NCI-H1048 (cell line): ENCODE data around the gene ITPR3.

Source experiments
- DNase-seq: peaks from one replicate; lab custom pipeline; 2025; lab: John Stamatoyannopoulos, UW

ITPR3 gene

DNA sequence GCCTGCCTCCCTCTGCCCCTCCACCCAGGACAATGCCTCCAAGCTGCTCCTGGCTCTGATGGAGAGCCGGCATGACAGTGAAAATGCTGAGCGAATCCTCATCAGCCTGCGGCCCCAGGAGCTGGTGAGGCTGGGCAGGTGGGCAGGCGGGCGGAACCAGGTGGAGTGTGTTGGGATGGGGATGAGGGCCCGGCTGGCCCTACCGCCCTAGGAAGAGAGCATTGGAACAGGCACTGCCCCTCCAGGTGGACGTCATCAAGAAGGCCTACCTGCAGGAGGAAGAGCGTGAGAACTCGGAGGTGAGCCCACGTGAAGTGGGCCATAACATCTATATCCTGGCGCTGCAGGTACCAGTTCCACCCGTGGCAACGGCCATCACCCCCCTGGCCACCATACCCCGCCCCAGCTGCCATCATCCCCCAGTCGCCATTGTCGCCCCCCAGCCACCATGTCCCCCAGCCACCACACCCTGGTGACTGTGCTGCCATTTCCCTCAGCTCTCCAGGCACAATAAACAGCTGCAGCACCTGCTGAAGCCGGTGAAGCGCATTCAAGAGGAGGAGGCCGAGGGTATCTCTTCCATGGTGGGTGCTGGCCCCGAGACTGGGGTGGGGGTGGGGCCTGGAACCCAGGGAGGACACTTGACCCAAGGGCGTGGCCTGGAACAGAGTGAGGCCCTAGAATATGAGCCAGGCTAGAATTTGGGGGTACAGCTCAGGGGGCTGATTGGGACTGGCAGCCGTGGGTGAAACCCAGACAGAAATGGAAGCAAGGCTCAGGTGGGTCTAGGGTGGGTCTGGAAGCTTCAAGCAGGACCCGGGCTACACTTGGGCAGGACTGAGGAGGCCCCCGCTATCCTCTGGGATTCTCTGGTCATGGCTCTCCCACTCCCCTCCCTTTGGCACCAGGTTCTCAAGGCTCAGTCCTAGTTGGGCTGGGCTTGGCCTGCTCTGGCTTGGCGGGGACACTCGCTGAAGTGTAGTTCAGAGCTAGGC, 66.2 kb downstream of the ITPR3 start:
- DNase-seq = no peak

DNA sequence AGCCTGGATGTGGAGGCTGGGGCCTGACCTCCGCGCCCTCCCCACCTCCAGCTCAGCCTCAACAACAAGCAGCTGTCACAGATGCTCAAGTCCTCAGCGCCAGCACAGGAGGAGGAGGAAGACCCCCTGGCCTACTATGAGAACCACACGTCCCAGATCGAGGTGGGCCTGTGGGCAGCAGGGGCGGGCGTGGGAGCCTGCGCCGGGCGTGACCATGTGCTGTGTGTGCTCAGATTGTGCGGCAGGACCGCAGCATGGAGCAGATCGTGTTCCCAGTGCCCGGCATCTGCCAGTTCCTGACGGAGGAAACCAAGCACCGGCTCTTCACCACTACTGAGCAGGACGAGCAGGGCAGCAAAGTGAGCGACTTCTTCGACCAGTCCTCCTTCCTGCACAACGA, 66.9 kb downstream of the ITPR3 start:
- DNase-seq = no peak

DNA sequence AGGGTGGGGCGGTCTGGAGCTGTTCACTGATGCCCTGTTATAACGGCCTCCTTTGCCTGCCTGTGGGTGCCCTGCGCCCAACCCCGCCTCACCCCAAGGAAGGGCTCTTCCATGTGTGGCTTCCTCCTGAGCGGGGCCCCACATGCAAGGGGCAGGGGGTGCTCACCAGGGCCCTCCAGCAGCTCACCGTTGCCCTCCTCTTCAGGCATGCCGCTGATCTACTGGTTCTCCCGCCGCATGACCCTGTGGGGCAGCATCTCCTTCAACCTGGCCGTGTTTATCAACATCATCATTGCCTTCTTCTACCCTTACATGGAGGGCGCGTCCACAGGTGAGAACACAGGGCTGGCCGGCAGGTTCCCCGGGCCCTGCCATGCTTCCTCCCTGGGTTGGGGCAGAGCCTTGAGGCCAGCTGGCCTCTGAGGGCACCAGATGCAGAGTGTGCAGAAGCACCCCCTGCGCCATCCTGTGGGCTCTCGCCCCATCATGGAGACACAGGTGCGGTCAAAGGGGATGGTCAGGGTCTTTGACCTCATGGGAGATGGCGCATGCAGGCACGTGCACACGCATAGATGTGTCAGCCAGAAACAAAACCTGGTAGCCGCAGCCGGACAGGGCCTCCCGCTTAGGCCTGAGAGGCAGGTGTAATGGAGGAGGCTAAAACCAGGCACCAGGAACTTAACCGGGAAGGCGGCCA, 67.5 kb downstream of the ITPR3 start:
- DNase-seq = no peak

DNA sequence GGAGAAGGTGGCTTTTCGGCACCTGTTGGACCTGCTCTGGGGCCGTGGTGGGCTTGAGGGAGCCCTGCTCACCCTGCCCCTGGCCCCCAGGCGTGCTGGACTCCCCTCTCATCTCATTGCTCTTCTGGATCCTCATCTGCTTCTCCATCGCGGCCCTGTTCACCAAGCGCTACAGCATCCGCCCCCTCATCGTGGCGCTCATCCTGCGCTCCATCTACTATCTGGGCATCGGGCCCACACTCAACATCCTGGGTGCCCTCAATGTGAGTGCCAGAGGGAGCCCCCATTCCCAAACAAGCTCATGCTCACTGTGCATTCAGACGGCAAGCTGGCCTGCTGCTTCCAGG, 68.0 kb downstream of the ITPR3 start:
- DNase-seq = no peak

DNA sequence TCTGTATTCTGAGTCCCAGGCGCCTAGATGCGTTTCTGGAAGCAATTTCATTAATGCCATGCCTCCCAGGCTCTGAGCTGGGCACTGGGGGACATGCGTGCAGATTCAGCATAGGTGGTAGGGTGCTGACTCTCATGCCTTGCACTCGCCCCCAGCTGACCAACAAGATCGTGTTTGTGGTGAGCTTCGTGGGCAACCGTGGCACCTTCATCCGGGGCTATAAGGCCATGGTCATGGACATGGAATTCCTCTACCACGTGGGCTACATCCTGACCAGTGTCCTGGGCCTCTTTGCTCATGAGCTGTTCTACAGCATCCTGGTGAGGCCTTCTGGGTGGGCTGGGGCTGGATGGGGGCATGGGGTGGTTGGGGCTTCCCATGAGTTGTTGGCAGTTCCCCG, 68.8 kb downstream of the ITPR3 start:
- no peak for DNase-seq

DNA sequence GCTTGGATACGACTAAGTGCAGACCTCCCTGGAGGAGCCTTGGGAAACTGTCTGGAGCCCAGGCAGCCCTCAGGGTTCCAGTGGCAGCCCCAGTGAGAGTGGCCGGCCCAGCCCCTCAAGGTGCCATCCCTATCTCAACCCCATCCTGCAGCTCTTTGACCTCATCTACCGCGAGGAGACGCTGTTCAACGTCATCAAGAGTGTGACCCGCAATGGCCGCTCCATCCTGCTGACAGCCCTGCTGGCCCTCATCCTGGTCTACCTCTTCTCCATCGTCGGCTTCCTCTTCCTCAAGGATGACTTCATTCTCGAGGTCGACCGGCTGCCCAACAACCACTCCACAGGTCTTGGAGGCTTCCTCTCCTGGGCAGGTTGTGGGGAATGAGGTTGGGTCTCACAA, 69.6 kb downstream of the ITPR3 start:
- no peak for DNase-seq

DNA sequence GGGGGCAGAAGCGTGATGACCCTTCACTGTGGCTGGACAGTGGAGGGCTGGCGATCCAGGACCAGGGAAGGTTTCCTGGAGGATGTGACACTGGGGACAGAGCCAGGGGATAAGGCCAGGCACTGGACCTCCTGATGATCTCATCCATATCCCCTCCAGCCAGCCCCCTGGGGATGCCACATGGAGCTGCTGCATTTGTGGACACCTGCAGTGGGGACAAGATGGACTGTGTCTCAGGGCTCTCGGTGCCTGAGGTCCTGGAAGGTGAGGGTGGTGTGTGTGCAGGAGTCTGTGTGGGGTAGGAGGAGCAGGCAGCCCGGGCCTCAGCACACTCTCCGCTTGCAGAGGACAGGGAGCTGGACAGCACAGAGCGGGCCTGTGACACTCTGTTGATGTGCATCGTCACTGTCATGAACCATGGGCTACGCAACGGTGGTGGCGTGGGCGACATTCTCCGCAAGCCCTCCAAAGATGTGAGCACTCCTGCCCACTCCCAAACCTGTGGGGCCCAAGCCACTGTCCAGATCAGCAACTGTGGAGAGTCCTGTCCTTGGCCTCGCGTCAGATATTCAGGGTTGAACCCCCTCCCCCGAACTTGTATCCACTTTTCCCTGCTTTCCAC, 70.4 kb downstream of the ITPR3 start:
- no peak for DNase-seq

DNA sequence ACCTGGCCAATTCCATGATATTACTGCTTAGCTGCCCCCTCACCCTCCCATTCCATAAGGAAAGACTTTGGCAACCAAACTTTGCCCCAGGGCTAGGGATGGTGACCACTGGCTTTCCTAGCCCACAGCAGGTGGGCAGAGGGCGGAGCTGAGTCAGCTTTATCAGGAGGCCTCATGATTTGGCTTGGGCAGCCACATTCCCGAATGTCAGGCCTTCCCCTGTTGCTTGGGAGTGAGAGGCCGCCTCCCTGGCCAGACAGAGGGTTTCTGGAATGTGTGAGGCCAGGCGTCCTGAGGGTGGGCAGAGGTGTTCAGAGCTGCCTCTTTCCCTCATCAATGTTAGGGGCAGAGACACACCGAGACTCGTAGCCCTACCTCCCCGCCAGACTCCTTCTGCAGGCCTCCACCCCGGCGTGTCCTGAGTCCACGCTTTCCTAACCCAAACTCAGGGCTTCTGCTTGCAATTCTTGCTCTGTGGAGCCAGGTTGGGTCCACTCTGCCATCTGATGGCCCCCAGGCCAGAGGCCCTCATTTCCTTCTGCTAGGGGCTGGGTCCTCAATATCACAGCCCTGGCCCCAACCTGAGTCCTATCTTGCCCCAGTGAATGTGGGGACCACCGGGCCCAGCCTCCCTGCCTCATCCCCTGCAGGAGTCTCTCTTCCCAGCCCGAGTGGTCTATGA, 71.1 kb downstream of the ITPR3 start:
- no peak for DNase-seq

DNA sequence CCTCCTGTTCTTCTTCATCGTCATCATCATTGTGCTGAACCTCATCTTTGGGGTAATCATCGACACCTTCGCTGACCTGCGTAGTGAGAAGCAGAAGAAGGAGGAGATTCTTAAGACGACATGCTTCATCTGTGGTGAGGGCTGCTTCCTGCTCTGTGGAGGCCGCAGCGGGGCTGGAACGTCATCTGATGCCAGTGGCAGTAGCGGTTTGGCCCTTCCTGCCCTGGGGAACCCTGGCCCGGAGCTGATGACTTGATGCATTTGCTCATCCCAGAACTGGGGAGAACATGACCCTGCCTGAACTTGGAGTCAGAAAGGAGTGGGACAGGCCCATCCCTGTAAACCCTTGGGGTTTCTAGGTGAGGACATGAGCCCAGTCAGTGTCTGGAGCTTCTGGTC, 71.6 kb downstream of the ITPR3 start:
- DNase-seq = no peak

DNA sequence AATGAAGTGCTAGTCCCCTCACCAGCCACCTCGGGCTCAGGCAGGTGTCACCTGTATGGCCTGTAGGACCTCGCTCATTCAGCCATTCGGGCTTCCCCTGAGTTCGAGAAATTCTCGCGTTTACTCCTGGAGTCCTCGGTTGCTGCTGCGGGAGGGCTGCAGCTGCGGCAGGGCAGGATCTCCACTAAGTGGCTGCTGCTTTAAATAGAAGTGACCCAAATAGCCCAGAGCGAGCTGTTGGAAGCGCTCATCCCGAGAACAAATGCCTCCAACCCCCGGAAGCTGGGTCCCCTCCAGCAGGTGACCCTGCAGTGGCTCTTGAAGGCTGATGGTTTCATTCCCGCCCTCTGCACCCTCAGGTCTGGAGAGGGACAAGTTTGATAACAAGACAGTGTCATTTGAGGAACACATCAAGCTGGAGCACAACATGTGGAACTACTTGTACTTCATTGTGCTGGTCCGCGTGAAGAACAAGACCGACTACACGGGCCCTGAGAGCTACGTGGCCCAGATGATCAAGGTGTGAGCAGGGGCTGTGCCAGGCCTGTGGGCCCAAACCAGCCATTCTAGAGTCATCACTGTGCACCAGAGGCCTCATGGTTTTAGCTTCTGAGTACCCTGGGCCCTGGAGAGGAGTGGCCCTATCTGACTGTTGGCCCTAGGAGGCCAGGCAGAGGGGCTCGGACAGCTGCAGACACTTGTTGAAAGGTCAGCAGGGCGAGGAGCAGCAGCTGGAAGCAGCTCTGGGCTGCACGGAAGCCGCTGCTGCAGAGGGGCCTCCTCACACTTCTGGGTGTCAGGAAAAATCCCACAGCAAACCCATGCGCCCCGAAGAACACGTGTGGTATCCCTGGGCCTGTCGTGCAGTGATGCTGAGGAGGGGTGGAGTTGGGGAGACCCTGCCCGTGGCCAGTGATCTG, 72.3 kb downstream of the ITPR3 start:
- no peak for DNase-seq

DNA sequence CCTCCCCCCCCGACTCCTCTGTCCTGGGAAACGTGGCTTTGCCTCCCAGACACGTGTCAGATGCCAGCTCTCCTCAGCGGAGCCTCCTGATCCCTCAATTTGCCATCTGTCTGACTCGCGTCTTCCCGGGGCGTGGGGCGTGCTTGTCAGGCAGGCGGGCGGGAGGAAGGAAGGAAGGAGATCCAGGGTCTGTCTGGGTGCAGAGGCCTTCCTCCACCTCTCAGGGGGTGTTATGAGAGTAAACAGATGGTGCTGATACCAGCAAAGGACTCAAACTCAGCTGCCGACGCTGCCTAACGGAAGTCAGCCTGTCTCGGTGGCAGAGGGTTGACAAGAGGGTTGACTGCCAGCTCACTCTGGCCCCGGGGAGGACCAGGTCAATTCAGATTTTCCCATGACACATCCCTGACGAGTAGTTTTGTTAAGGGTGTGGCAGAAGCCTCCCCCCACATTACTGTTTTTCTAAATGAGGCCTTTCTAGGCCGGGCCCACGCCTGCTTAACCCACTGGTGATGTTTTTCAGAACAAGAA, 73.3 kb downstream of the ITPR3 start:
- no peak for DNase-seq

DNA sequence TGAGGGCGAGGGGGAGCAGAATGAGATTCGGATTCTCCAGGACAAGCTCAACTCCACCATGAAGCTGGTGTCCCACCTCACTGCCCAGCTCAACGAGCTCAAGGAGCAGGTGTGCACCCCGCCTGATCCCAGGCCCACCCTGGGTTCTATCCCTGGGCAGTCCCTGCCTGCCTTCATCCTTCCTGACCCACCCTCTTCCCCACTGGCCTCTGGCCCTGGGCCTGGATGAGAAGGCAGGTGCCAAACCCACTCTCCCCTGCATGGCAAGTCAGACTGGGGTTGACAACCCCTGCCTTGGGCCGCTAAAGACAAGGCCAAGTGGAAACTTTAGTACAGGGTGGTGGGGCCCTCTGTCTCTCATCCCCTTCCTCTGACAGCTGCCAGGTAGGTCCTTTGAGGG, 73.9 kb downstream of the ITPR3 start:
- DNase-seq = no peak

DNA sequence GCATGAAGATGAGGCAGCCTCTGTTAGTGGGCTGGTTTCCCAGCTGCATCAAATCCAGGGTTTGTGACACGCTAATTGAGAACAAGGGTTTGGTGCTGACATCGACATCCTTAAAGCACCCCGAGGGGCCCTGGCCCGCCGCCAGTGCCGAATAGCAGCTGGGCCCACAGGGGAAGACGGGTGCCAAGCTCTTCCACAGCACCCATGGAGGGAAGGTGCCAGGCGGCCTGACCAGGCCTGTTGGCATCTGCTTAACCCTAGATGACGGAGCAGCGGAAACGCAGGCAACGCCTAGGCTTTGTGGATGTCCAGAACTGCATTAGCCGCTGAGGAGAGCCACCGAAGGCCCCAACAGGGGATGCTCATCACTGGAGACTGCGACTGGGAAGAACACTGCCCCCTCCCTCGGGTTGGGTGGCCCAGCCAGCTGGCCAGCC, 74.3 kb downstream of the ITPR3 start:
- no peak for DNase-seq

DNA sequence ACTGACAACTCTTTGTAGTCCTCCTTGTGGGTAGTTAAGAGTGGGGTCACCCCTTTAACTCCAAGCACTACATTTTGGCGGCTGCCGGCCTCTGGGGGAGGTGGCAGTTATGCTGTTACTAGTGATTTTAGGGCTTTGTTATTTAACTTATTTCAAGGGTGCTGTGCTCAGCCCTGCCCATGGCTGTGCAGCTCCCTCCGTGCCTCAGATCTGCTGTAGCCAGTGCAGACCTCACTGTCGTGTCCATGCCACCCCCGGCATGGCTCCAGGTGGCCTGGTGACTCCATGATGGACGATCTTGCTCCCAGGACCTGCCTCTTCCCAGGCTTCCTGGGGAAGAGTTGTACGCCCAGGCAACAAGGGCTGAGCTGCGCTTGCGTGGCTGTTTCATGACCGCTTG, 75.0 kb downstream of the ITPR3 start:
- DNase-seq = no peak

DNA sequence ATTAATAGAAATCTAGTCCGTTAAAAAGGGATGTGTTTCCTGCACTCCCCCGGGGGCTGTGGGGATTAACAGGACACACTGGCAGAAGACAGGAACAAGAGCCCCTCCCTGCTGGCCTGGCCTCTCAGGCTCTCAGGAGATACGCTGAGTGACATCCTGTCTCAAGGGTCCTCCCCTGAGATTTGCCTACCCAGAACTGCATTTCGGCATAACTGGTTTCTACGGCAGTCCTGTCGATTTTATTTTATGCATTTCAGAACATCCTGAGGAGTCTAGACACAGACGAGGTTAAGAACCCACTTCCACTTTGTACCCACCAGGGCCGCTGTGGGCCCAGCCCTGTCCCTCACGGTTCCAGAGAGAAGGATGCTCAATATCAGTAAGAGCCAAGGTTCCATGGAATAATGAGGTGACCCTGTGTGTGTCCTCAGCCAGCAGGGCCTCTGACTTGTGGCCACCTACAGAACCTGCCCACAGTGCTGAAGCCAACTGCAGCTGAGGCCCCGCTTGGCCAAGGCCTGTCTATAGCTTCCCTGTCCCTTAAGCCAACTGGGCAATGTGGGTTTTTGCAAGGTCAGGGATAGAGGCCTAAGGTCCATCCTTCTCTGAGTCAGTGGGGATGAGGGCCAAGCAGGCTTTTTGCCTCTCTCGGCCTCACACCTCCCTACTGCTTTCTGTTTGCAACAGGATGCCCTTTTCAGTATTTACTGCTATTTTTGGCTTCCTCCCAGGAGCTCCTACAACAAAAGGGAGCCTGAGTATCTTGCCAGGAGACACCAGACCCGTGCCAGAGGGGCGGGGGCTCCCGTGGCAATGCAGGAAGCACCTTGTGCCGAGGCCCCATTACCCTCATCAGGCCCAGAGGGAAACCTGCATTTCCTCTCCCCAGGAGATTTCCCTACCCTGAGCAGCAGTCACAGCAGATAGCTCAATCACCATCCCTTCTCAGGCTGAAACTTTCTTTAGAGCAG, 75.7 kb downstream of the ITPR3 start:
- DNase-seq = no peak

DNA sequence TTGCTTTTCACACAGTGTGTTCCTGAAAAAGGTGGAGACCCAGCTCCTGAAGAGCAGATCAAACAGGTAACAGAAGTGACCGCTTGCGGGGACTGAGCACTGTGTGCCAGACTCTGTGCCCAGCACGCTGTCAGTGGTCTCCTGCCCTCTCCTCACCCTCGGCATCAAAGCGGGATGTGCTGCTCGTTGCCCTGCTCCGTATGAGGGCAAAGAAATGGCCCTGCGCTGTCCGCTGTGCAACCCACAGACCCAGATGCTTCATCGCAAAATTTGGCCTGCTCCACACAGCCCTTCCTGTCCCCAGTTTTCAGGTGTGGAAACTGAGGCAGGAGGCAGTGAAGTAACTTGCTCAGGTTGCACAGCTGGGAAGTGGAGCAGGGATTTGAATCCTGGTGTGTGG, 76.7 kb downstream of the ITPR3 start:
- no peak for DNase-seq

DNA sequence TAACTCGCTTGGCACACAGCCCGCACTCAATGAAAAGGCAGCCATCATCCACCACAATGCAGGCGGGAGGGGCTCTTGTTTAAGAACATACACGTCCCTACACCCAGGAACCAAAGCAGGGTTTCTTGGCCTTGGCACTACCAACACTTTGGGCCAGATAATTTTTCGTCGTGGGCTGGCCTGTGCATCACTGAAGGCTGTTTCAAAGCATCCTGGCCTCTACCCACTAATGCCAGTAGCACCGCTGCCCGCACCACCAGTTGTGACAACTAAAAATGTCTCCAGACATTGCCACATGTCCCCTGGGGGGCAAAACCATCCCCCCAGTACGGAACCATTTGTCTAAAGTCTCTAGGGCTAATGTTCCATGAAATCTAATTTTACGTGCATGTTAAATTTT, 77.4 kb downstream of the ITPR3 start:
- no peak for DNase-seq

DNA sequence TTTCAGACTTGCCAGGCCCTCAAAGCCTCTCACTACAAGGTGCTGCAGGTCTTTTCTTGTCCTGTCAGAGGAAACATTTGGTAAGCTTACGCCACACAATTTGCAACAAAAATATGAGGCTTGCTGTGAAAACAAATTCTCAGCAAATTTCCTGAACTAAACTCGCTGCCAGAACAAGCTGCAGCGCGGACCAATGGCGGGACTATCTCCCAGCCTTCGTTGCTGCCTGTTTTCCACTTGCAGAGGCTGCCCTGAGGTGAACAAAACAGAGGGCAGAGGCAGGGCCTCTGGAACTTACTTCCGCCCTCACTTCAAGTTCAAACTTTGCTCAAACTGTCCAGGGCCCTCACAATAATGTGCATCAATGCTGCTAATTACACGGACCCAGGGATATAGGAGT, 78.0 kb downstream of the ITPR3 start:
- DNase-seq = no peak

DNA sequence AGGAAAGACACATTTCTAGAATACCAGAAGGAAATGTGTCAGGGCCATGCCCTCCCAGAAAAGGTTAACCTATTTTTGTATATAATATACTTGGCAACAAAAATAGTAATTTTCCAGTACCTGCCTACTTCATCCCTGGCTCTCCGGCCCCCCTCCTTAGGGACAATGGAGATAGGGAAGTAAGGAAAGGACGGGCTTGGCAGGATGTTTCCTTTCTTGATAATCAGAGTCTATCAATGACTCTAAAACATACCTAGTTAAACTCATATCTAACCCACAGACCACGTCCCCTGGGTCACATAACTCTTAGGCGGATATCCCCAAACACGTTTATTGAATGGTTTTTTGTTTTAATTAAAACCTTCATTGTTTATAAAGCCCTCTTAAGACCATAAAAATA, 78.6 kb downstream of the ITPR3 start:
- no peak for DNase-seq
